ENCODE measurements around the gene DLGAP4.

DNA sequence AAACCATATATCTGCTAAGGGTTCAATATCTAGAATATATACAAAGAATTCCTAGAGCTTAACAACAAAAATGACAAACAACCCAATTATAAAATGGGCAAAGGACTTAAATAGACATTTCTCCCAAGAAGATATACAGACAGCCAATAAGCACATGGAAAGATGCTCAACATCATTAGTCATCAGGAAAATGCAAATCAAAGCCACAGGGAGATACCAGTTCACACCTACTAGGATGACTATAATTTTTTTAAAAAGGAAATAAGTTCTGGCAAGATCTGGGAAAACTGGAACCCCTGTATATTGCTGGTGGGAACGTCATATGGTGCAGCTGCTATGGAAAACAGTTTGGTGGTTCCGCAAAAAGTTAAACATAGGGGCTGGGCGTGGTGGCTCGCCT is 119.0 kb downstream of the DLGAP4 start:
- TF ChIP-seq, protein P1, sequence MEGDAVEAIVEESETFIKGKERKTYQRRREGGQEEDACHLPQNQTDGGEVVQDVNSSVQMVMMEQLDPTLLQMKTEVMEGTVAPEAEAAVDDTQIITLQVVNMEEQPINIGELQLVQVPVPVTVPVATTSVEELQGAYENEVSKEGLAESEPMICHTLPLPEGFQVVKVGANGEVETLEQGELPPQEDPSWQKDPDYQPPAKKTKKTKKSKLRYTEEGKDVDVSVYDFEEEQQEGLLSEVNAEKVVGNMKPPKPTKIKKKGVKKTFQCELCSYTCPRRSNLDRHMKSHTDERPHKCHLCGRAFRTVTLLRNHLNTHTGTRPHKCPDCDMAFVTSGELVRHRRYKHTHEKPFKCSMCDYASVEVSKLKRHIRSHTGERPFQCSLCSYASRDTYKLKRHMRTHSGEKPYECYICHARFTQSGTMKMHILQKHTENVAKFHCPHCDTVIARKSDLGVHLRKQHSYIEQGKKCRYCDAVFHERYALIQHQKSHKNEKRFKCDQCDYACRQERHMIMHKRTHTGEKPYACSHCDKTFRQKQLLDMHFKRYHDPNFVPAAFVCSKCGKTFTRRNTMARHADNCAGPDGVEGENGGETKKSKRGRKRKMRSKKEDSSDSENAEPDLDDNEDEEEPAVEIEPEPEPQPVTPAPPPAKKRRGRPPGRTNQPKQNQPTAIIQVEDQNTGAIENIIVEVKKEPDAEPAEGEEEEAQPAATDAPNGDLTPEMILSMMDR (IDR thresholded peaks at IDR 0.05; ENCODE audit: insufficient read depth, low read length) = no peak
- TF ChIP-seq SPI1 (IDR thresholded peaks at IDR 0.05; ENCODE audit: borderline replicate concordance, low read depth) = no peak
- no peak for TF ChIP-seq POLR2AphosphoS5 (IDR thresholded peaks at IDR 0.05; ENCODE audit: low read depth)
- TF ChIP-seq GABPA (IDR thresholded peaks at IDR 0.05; ENCODE audit: low read depth) = no peak
